ENCODE measurements around the gene PLEKHS1. TPM values are rescaled to one million over a fixed set of nuclear protein-coding genes. Genes with fewer than 3 reads are reported as not detected.

The PLEKHS1 gene
- total RNA-seq, 2 experiments from 2014 or later: 0.08 TPM; not detected in 1

GRCh38 chr10:113720386-113720785 is 31.1 kb upstream of the PLEKHS1 start:
- no peak overlapping the region for H3K27ac Mint-ChIP-seq
- H3K27me3 Mint-ChIP-seq: no peaks in the 10 kb centered on the region
- H3K4me1 Mint-ChIP-seq: no peaks in the 10 kb centered on the region
- peaks cover 2% of the 10 kb centered on the region for H3K9me3 Mint-ChIP-seq
- no peak overlapping the region for H3K4me3 Mint-ChIP-seq
- H3K36me3 Mint-ChIP-seq (ENCODE audit: low read depth): peaks cover 75% of the 10 kb centered on the region
- POLR2A ChIA-PET: no interaction called here
- CTCF ChIA-PET: interaction anchor here (1.0 kb wide), 1 partner anchor 15 kb away, joined by 3 read pairs; no protein-coding TSS in a partner anchor
- no peak for DNase-seq

DNA sequence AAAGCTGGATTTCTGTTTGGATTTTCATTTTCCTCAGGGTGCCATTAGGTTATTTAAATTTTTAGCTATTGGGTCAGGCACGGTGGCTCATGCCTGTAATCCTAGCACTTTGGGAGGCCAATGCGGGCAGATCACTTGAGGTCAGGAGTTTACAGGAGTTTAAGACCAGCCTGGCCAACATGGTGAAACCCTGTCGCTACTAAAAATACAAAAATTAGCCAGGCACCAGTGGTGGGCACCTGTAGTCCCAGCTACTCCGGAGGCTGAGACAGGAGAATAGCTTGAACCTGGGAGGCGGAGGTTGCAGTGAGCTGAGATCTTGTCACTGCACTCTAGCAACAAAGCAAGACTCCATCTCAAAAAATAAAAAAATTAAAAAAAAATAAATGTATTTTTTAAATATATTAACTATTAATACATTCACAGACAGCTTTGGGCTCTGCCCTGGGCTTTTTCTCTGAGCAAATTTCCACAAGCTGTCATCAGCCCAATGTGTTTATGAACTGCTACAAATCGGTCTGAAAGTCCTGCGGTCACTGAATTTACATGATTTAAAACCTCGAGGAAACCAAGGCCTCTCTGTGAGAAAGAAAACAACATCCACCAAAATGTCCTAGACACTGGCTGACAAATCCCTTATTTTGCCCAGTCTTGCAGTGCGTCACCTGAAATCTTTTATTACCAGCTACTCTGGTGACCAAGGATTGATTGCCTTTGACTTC is 19.2 kb upstream of the PLEKHS1 start:
- ChIA-PET CTCF (interaction anchor here (0.6 kb wide), 1 partner anchor 96 kb away, joined by 3 read pairs; no protein-coding TSS in a partner anchor), POLR2A (no interaction called here)
- DNase-seq: no peak
- Mint-ChIP-seq H3K36me3 (ENCODE audit: low read depth) (peaks cover 41% of the 10 kb centered on the region), H3K9me3 (no peaks in the 10 kb centered on the region), H3K27me3 (no peaks in the 10 kb centered on the region), H3K4me3 (no peak overlapping the region), H3K27ac (no peak overlapping the region), H3K4me1 (no peaks in the 10 kb centered on the region)

GRCh38 chr10:113732966-113733365 is 18.5 kb upstream of the PLEKHS1 start:
- Mint-ChIP-seq H3K9me3 (no peaks in the 10 kb centered on the region), H3K27ac (no peak overlapping the region), H3K4me3 (no peak overlapping the region), H3K4me1 (no peaks in the 10 kb centered on the region), H3K36me3 (ENCODE audit: low read depth) (peaks cover 37% of the 10 kb centered on the region), H3K27me3 (no peaks in the 10 kb centered on the region)
- CTCF ChIA-PET: interaction anchor here (0.6 kb wide), 1 partner anchor 96 kb away, joined by 3 read pairs; no protein-coding TSS in a partner anchor
- POLR2A ChIA-PET: no interaction called here
- no peak for DNase-seq

DNA sequence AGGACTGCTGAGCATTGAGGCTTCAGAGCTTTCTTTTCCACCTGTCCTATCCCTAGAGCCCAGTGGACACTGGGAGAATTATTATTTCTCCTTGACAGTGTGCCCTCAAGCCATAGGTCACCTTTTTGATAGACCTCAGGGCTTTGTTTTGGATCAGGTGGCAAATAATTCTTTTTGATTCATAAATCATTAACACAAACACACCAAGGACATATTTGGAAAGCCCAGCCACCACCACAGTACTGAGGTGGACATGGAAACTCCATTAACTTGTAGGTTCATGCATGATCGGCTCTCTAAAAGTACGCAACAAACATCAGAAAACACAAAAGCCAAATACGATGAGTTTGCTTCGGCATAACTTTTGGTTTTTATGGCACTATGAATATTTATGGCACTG is 17.8 kb upstream of the PLEKHS1 start:
- H3K4me1 Mint-ChIP-seq: no peaks in the 10 kb centered on the region
- ChIA-PET POLR2A (no interaction called here), CTCF (no interaction called here)
- no peaks in the 10 kb centered on the region for H3K27me3 Mint-ChIP-seq
- H3K9me3 Mint-ChIP-seq: no peaks in the 10 kb centered on the region
- peaks cover 30% of the 10 kb centered on the region for H3K36me3 Mint-ChIP-seq (ENCODE audit: low read depth)
- H3K27ac Mint-ChIP-seq: no peak overlapping the region
- no peak for DNase-seq
- H3K4me3 Mint-ChIP-seq: no peak overlapping the region

- DNase-seq: no peak
- H3K9me3 Mint-ChIP-seq: no peaks in the 10 kb centered on the region
- H3K4me3 Mint-ChIP-seq: no peak overlapping the region
- CTCF ChIA-PET: no interaction called here
- H3K27me3 Mint-ChIP-seq: peaks cover 2% of the 10 kb centered on the region
- H3K36me3 Mint-ChIP-seq (ENCODE audit: low read depth): peaks cover 12% of the 10 kb centered on the region
- no peak overlapping the region for H3K27ac Mint-ChIP-seq
- POLR2A ChIA-PET: no interaction called here
- no peaks in the 10 kb centered on the region for H3K4me1 Mint-ChIP-seq
These were observed 15.6 kb upstream of the PLEKHS1 start for GRCh38 chr10:113735913-113736312.

DNA sequence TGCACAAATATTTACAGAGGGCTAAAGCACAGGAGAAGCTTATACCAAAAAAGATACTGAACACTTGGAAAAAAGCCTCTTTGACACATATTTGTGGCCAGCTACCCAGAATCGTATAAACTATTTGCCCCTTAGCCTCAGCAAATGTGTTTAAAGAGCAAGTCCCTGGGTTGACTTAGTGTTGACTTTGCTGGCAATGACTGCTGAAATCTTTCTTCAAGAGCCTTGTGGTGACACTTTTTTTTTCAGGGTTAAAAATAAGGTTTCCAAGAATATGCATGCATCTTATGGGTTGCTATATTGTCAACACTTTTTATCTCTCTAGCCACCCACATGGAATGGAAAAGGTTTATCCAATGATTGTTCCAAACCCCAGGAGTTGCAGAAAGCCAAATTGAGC is 14.9 kb upstream of the PLEKHS1 start:
- Mint-ChIP-seq H3K27me3 (peaks cover 2% of the 10 kb centered on the region), H3K36me3 (ENCODE audit: low read depth) (peaks cover 12% of the 10 kb centered on the region), H3K4me1 (no peaks in the 10 kb centered on the region), H3K9me3 (no peaks in the 10 kb centered on the region), H3K27ac (no peak overlapping the region), H3K4me3 (no peak overlapping the region)
- POLR2A ChIA-PET: no interaction called here
- CTCF ChIA-PET: no interaction called here
- DNase-seq: no peak

DNA sequence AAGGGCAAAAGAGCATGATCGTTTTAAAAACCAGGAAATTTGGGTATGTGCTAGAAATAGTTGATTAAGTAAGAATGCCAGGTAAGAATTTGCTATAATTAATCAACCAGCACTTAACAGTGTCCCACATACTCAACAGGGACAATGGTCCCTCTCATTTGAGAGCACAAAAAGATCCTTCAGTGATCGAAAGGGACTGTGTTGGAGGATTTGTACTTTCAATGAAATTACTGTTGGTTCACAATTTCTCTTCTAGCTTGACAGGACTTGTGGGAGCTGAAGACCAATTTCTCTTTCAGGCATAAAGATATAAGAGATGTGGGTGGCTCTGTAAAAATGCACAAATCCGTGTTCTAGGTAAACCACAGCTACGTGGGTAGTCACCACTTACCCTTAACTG is 12.5 kb upstream of the PLEKHS1 start:
- ChIA-PET CTCF (no interaction called here), POLR2A (no interaction called here)
- Mint-ChIP-seq H3K4me3 (no peak overlapping the region), H3K27me3 (peaks cover 2% of the 10 kb centered on the region), H3K36me3 (ENCODE audit: low read depth) (peaks cover 4% of the 10 kb centered on the region), H3K27ac (no peak overlapping the region), H3K4me1 (no peaks in the 10 kb centered on the region), H3K9me3 (no peaks in the 10 kb centered on the region)
- no peak for DNase-seq

GRCh38 chr10:113739577-113739976 is 11.9 kb upstream of the PLEKHS1 start:
- CTCF ChIA-PET: interaction anchor here (0.6 kb wide), 1 partner anchor 350 kb away, joined by 4 read pairs; no protein-coding TSS in a partner anchor
- H3K9me3 Mint-ChIP-seq: no peaks in the 10 kb centered on the region
- POLR2A ChIA-PET: no interaction called here
- no peak overlapping the region for H3K4me3 Mint-ChIP-seq
- peaks cover 2% of the 10 kb centered on the region for H3K27me3 Mint-ChIP-seq
- H3K4me1 Mint-ChIP-seq: no peaks in the 10 kb centered on the region
- no peaks in the 10 kb centered on the region for H3K36me3 Mint-ChIP-seq (ENCODE audit: low read depth)
- H3K27ac Mint-ChIP-seq: no peak overlapping the region
- no peak for DNase-seq

DNA sequence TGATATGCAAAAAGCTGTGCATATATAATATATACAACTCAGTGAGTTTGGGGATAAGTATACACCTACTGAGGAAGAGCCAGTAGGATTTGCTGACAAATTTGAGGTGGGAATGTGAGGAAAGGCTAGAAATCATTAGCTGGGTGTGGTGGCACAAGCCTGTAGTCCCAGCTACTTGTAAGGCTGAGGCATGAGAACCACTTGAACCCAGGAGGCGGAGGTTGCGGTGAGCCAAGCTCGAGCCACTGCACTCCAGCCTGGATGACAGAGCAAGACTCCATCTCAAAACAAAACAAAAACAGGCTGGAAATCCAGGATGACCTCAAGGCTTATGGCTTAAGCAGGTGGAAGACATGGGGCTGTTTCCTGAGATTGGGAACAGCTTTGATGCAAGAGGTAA is 10.6 kb upstream of the PLEKHS1 start:
- CTCF ChIA-PET: no interaction called here
- Mint-ChIP-seq H3K4me1 (no peaks in the 10 kb centered on the region), H3K9me3 (no peaks in the 10 kb centered on the region), H3K4me3 (no peak overlapping the region), H3K27me3 (peaks cover 2% of the 10 kb centered on the region), H3K27ac (no peak overlapping the region), H3K36me3 (ENCODE audit: low read depth) (no peaks in the 10 kb centered on the region)
- POLR2A ChIA-PET: no interaction called here
- DNase-seq: no peak

DNA sequence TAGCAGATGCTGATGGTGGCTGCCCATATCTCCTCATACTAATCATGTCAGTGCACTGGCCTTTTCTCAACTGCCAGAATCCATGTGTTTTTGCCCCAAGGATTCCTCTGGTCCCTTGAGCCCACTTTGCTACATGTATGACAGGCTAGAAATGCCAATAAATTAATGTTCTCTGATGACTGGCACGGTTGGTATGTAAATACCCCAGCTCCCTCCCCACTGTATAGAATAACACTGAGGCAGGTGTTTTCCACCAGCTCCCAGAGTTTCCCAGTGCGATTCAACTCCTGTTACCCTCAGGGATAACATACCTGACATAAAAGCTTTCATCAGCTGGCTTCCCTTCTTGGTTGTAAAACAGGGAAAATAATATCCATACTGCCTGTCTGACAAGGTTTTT is 9.0 kb upstream of the PLEKHS1 start:
- no peak overlapping the region for H3K27ac Mint-ChIP-seq
- no peaks in the 10 kb centered on the region for H3K9me3 Mint-ChIP-seq
- no peak overlapping the region for H3K4me3 Mint-ChIP-seq
- ChIA-PET CTCF (no interaction called here), POLR2A (no interaction called here)
- H3K27me3 Mint-ChIP-seq: peaks cover 6% of the 10 kb centered on the region
- DNase-seq: no peak
- no peaks in the 10 kb centered on the region for H3K4me1 Mint-ChIP-seq
- no peaks in the 10 kb centered on the region for H3K36me3 Mint-ChIP-seq (ENCODE audit: low read depth)

DNA sequence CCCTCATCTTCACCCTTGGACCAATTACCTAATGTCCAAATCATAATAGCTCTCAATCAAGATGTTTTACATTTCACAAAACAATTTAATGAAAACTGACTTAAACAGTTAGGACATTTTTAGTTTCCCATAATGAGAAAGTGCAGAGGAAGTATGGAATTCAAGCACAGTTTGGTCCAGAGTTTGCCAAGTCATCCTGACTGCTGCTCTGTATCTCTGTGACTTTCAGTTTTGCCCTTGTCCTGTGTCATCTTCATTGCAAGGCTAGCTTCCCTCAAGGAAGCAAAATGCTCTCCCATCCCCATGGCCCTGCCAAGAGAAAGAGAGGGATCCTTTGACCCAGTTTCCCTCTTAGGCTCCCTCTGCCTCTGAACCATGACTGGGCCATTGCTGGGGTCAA is 7.9 kb upstream of the PLEKHS1 start:
- Mint-ChIP-seq H3K27ac (no peak overlapping the region), H3K36me3 (ENCODE audit: low read depth) (no peaks in the 10 kb centered on the region), H3K27me3 (peaks cover 6% of the 10 kb centered on the region), H3K4me1 (no peaks in the 10 kb centered on the region), H3K9me3 (no peaks in the 10 kb centered on the region), H3K4me3 (no peak overlapping the region)
- CTCF ChIA-PET: no interaction called here
- no peak for DNase-seq
- POLR2A ChIA-PET: no interaction called here

GRCh38 chr10:113745374-113745773 is 6.1 kb upstream of the PLEKHS1 start:
- no peaks in the 10 kb centered on the region for H3K36me3 Mint-ChIP-seq (ENCODE audit: low read depth)

GRCh38 chr10:113746217-113746957 is 5.1 kb upstream of the PLEKHS1 start:
- H3K9me3 Mint-ChIP-seq: no peaks in the 10 kb centered on the region
- DNase-seq: no peak
- no peak overlapping the region for H3K4me3 Mint-ChIP-seq
- POLR2A ChIA-PET: no interaction called here
- H3K27ac Mint-ChIP-seq: no peak overlapping the region
- CTCF ChIA-PET: interaction anchor here (1.5 kb wide), 1 partner anchor 21 kb away, joined by 4 read pairs; no protein-coding TSS in a partner anchor
- H3K36me3 Mint-ChIP-seq (ENCODE audit: low read depth): no peaks in the 10 kb centered on the region
- H3K4me1 Mint-ChIP-seq: no peaks in the 10 kb centered on the region
- peaks cover 4% of the 10 kb centered on the region for H3K27me3 Mint-ChIP-seq

More at GRCh38 chr10:113745374-113745773, 6.1 kb upstream of the PLEKHS1 start:
- CTCF ChIA-PET: no interaction called here
- DNase-seq: no peak
- Mint-ChIP-seq H3K4me1 (no peaks in the 10 kb centered on the region), H3K9me3 (no peaks in the 10 kb centered on the region), H3K27ac (no peak overlapping the region), H3K4me3 (no peak overlapping the region), H3K27me3 (peaks cover 5% of the 10 kb centered on the region)
- POLR2A ChIA-PET: no interaction called here

DNA sequence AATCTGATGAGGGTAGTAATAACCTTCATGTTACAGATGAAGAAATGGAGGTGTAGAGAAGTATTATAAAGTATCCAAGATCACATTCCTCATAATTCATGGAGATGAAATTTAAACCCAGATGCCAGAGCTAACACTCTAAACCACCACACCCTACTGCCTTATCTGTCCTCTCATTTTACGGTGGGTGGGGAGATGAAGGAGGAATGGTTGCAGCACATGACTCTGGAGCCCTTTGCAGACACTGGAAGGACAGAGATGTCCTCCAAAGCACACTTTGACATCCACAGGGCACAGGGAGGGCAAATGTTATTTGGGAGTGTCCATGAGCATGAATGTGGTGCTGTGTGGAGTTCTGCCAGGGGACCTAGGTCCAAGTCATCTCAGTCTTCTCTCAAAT is 1.1 kb downstream of the PLEKHS1 start:
- Mint-ChIP-seq H3K4me3 (no peak overlapping the region), H3K27me3 (peaks cover 19% of the 10 kb centered on the region), H3K9me3 (no peaks in the 10 kb centered on the region), H3K27ac (no peak overlapping the region), H3K4me1 (no peaks in the 10 kb centered on the region), H3K36me3 (ENCODE audit: low read depth) (no peaks in the 10 kb centered on the region)
- ChIA-PET POLR2A (no interaction called here), CTCF (interaction anchor here (0.8 kb wide), 1 partner anchor 25 kb away, joined by 3 read pairs; no protein-coding TSS in a partner anchor)
- DNase-seq: no peak

Measured in activated CD4-positive, alpha-beta memory T cell treated with anti-CD3 and anti-CD28 coated beads, Interleukin-2, amount 10 ng/mL, durations not matched to agents 7 days and 5 days (primary cell).